HepG2 (cell line): ENCODE measurements around the gene ROBO2. TPM values are rescaled to one million over a fixed set of nuclear protein-coding genes. Genes with fewer than 3 reads are reported as not detected.

Experiments
- ATAC-seq: fragments of 200-7000 bp; cut with Tn5 transposase; 3 replicates; pipeline ENCODE4 v1.9.1; 2020; ENCODE audit warnings: mild to moderate bottlenecking, moderate library complexity
- BruUV-seq: library from RNA; stranded (reverse); fragments of 400-500 nt; replicated peaks from 2 replicates; lab custom pipeline; 2021; lab: Mats Ljungman, UMichigan
- CTCF ChIA-PET: fragments of 300-600 bp; formaldehyde crosslinking; extraction: SDS; loops from one replicate; lab custom pipeline; 2021; ENCODE audit warnings: low total read pairs, inconsistent platforms, low intra/inter-chr PET ratio; lab: Yijun Ruan, JAX
- POLR2A ChIA-PET: fragments of 350-600 bp; sonication (Branson Sonifier 250); formaldehyde crosslinking; loops from one replicate; lab custom pipeline; 2020; ENCODE audit warnings: antibody characterized with exemption, inconsistent platforms; lab: Yijun Ruan, JAX
- DNase-seq: peaks from one replicate; pipeline ENCODE4 v3.0.0-alpha.2; 2015; ENCODE audit warnings: low spot score
- FAIRE-seq: peaks from 3 replicates; lab custom pipeline; 2011; peaks lifted over from hg19 to GRCh38; lab: Jason Lieb, UNC
- H2AFZ ChIP-seq: one replicate; pipeline ENCODE4 v1.6.1; 2011; ENCODE audit warnings: low read length, inconsistent platforms
- H3K27ac ChIP-seq: fragments of 300-600 bp; 3 replicates; pipeline ENCODE4 v1.8.0; 2011; ENCODE audit warnings: mixed run types, mild to moderate bottlenecking, mixed read lengths, low read length, inconsistent platforms; ENCODE audit not compliant: insufficient read depth; ENCODE audit errors: extremely low read length
- H3K27me3 ChIP-seq, 2 experiments: fragments of 200-600 bp in 1 of 2; 2 replicates in 1 of 2; 3 replicates in 1 of 2; pipeline versions ENCODE4 v1.6.0 to v1.8.0; 2011; ENCODE audit warnings: low read length in 2 of 2, mild to moderate bottlenecking in 2 of 2, moderate library complexity in 2 of 2, inconsistent platforms in 1 of 2; ENCODE audit not compliant: insufficient read depth in 2 of 2, control insufficient read depth in 1 of 2
- H3K36me3 ChIP-seq, 2 experiments: fragments of 200-600 bp in 1 of 2; replicated peaks in 1 of 2; 2 replicates in 1 of 2; 3 replicates in 1 of 2; pipeline versions ENCODE4 v1.5.1 to v1.8.0; 2011; ENCODE audit warnings: low read length in 2 of 2, inconsistent platforms in 1 of 2; ENCODE audit not compliant: insufficient read depth in 2 of 2, control insufficient read depth in 1 of 2
- H3K4me1 ChIP-seq: 2 replicates; pipeline ENCODE4 v1.5.1; 2012; ENCODE audit warnings: low read length, inconsistent platforms; ENCODE audit not compliant: insufficient read depth
- H3K4me2 ChIP-seq: 2 replicates; pipeline ENCODE4 v1.6.0; 2011; ENCODE audit warnings: low read depth, low read length, inconsistent platforms
- H3K4me3 ChIP-seq, 3 experiments: fragments of 200-600 bp in 1 of 3; sonication (generic), shearing (Covaris generic) in 1 of 3; replicated peaks in 1 of 3; 2 replicates each; pipeline ENCODE4 v1.5.1; 2011 to 2016; ENCODE audit warnings: low read length in 3 of 3, inconsistent platforms in 2 of 3, low read depth in 2 of 3, mild to moderate bottlenecking in 2 of 3, control low read depth in 1 of 3, mixed read lengths in 1 of 3; ENCODE audit not compliant: insufficient read depth in 1 of 3
- H3K79me2 ChIP-seq: one replicate; pipeline ENCODE4 v1.6.1; 2011; ENCODE audit warnings: low read length, inconsistent platforms; ENCODE audit not compliant: insufficient read depth
- H3K9ac ChIP-seq: 2 replicates; pipeline ENCODE4 v1.6.0; 2011; ENCODE audit warnings: mild to moderate bottlenecking, low read depth, low read length, inconsistent platforms; ENCODE audit not compliant: insufficient read depth
- H3K9me3 ChIP-seq: 2 replicates; pipeline ENCODE4 v1.5.1; 2012; ENCODE audit warnings: mild to moderate bottlenecking, low read length
- H4K20me1 ChIP-seq: 2 replicates; pipeline ENCODE4 v1.6.0; 2011; ENCODE audit warnings: inconsistent platforms, mild to moderate bottlenecking, low read length, moderate library complexity; ENCODE audit not compliant: insufficient read depth
- ATF7 ChIP-seq, 2 experiments: fragments of 450-650 bp in 1 of 2; sonication (generic) in 1 of 2; formaldehyde crosslinking in 1 of 2; IDR thresholded peaks; 2 replicates each; pipeline versions ENCODE4 v1.4.0 to v1.6.1; 2016 to 2020; ENCODE audit warnings: antibody characterized with exemption in 1 of 2, mild to moderate bottlenecking in 1 of 2, missing genetic modification reagents in 1 of 2
- GLMP ChIP-seq: sonication (generic); formaldehyde crosslinking; IDR thresholded peaks from 2 replicates; pipeline ENCODE4 v1.9.0; 2021; ENCODE audit warnings: missing genetic modification reagents, mild to moderate bottlenecking, borderline replicate concordance
- GTF3A ChIP-seq: sonication (generic); formaldehyde crosslinking; conservative IDR thresholded peaks from 2 replicates; pipeline ENCODE4 v1.4.0; 2020; ENCODE audit warnings: mild to moderate bottlenecking, missing genetic modification reagents
- MAFK ChIP-seq, 2 experiments: IDR thresholded peaks in 1 of 2; conservative IDR thresholded peaks in 1 of 2; 2 replicates each; pipeline ENCODE4 v1.6.1; 2011; ENCODE audit warnings: improper control_type of control experiment in 2 of 2, low read length in 2 of 2
- PCBP2 ChIP-seq: fragments of 200-400 bp; formaldehyde crosslinking; optimal IDR thresholded peaks from 2 replicates; pipeline ENCODE3; 2018; ENCODE audit warnings: low read length, low read depth; ENCODE audit not compliant: poor library complexity, severe bottlenecking
- PHF21A ChIP-seq: sonication (generic); formaldehyde crosslinking; IDR thresholded peaks from 2 replicates; pipeline ENCODE4 v1.5.0; 2020; ENCODE audit warnings: mild to moderate bottlenecking, missing genetic modification reagents
- RBFOX2 ChIP-seq: fragments of 200-400 bp; formaldehyde crosslinking; IDR thresholded peaks from 2 replicates; pipeline ENCODE4 v1.6.1; 2017; ENCODE audit warnings: low read depth, mild to moderate bottlenecking, low read length
- RORA ChIP-seq: sonication (generic); formaldehyde crosslinking; IDR thresholded peaks from 2 replicates; pipeline ENCODE4 v1.5.0; 2020; ENCODE audit warnings: mild to moderate bottlenecking, missing genetic modification reagents, moderate library complexity
- SSRP1 ChIP-seq: IDR thresholded peaks from 2 replicates; pipeline ENCODE4 v1.6.1; 2016; ENCODE audit warnings: control low read depth
- SYNCRIP ChIP-seq: fragments of 200-400 bp; formaldehyde crosslinking; IDR thresholded peaks from 2 replicates; pipeline ENCODE4 v1.6.1; 2018; ENCODE audit warnings: mild to moderate bottlenecking, low read depth, low read length; ENCODE audit not compliant: insufficient read depth
- TCF7 ChIP-seq: sonication (generic); IDR thresholded peaks from 2 replicates; pipeline ENCODE4 v1.6.1; 2016; ENCODE audit warnings: antibody characterized with exemption, low read depth
- TGIF2 ChIP-seq: IDR thresholded peaks from 2 replicates; pipeline ENCODE4 v1.6.1; 2016; ENCODE audit warnings: control low read depth, missing compliant biosample characterization
- TP53 ChIP-seq: sonication (generic); formaldehyde crosslinking; conservative IDR thresholded peaks from 2 replicates; pipeline ENCODE4 v1.4.0; 2020; ENCODE audit warnings: missing genetic modification reagents
- ZNF160 ChIP-seq: sonication (generic); formaldehyde crosslinking; IDR thresholded peaks from 2 replicates; pipeline ENCODE4 v1.8.0; 2022; ENCODE audit warnings: mild to moderate bottlenecking, inconsistent platforms, missing genetic modification reagents
- ZNF281 ChIP-seq: sonication (generic); formaldehyde crosslinking; IDR thresholded peaks from 2 replicates; pipeline ENCODE4 v1.4.0; 2020; ENCODE audit warnings: missing genetic modification reagents, borderline replicate concordance
- ZNF557 ChIP-seq: sonication (generic); formaldehyde crosslinking; IDR thresholded peaks from 2 replicates; pipeline ENCODE4 v1.4.0; 2020; ENCODE audit warnings: missing genetic modification reagents
- ZNF724P ChIP-seq: sonication (generic); formaldehyde crosslinking; IDR thresholded peaks from 2 replicates; pipeline ENCODE4 v1.8.0; 2022; ENCODE audit warnings: missing genetic modification reagents, borderline replicate concordance
- ZNF768 ChIP-seq: sonication (generic); formaldehyde crosslinking; IDR thresholded peaks from 2 replicates; pipeline ENCODE4 v1.4.0; 2020; ENCODE audit warnings: missing genetic modification reagents
- ZNF878 ChIP-seq: sonication (generic); formaldehyde crosslinking; IDR thresholded peaks from 2 replicates; pipeline ENCODE4 v1.8.1; 2023; ENCODE audit warnings: mild to moderate bottlenecking, missing genetic modification reagents, moderate library complexity
- WGBS: methylation state at CpG from one replicate; pipeline ENCODE4 v1.1.6; 2017; ENCODE audit warnings: low lambda C conversion rate; 5-methylcytosine and 5-hydroxymethylcytosine counted together
- in situ Hi-C: cut with HindIII; loops from 2 replicates; pipeline ENCODE4 v1.10.0; 2017; ENCODE audit warnings: low pct_unique_long_range_greater_than_20kb; ENCODE audit not compliant: extremely low pct_ligation_motif_present
- intact Hi-C: fragments of 100-400 bp; cut with micrococcal nuclease; formaldehyde crosslinking; loops from one replicate; pipeline ENCODE4 v1.10.0; 2022; ENCODE audit not compliant: unreplicated experiment
- polyA plus RNA-seq, 8 experiments: library from polyadenylated mRNA; depleted of rRNA in 3 of 8; stranded (reverse) in 7 of 8; unstranded in 1 of 8; fragments of >200 nt; fragmentation: Illumina TruSeq in 4 of 8; extraction: Trizol in 4 of 8; gene quantifications; 2 replicates each; pipeline versions ENCODE4 v1.2.1 to v1.2.3, GENCODE V29; 2011 to 2016; ENCODE audit warnings: low read depth in 4 of 8, missing spikeins in 1 of 8, mixed read lengths in 1 of 8; ENCODE audit not compliant: insufficient read depth in 1 of 8
- total RNA-seq, 5 experiments: library from RNA; depleted of rRNA; stranded (reverse); fragments of >200 nt; fragmentation: Illumina TruSeq; extraction: Trizol; gene quantifications; 2 replicates each; pipeline ENCODE4 v1.2.3, GENCODE V29; 2016; ENCODE audit warnings: low read depth in 1 of 5
- TF ChIP-seq, protein P1 (sequence below): sonication (generic); formaldehyde crosslinking; IDR thresholded peaks from 2 replicates; pipeline ENCODE4 v1.5.1; 2020; ENCODE audit warnings: mild to moderate bottlenecking, missing genetic modification reagents

The ROBO2 gene
- total and polyA plus RNA-seq, 2 of the 13 experiments (the other 11 are each of a cell fraction or from before 2014, with no cell fraction given) = not detected

DNA sequence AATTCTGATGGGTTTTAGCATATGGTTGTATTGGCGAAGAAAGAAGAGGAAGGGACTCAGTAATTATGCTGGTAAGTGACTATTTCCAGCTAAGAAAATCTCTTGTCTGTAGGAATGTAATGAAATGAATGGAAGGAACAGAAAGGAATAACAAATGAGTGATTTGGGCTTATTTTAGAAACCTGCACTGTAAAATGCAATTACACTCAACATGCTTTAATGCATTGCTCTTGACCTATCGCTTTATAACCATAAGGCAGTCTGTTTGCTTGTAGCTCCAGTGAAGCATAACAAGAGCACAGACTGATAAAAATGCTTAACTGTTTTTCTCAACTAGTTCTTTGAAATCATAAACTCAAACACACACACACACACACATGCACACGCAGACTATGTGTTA, 549.0 kb downstream of the ROBO2 start:
- WGBS = 55% methylated on average over 3 of the region's 3 CpGs

More for the DNA sequence above, 549.0 kb downstream of the ROBO2 start:
- Histone ChIP-seq H3K4me2 (no peak overlapping the region), H3K4me1 (no peaks in the 10 kb centered on the region), H3K9ac (no peak overlapping the region), H3K9me3 (no peaks in the 10 kb centered on the region), H3K79me2 (no peaks in the 10 kb centered on the region), H2AFZ (no peak overlapping the region), H3K36me3 (no peaks in the 10 kb centered on the region), H3K27ac (no peak overlapping the region), H3K27me3 (no peaks in the 10 kb centered on the region), H3K4me3 (no peak overlapping the region), H4K20me1 (no peaks in the 10 kb centered on the region)
- in situ Hi-C loops (no loop called here), intact Hi-C loops (no loop called here)
- TF ChIP-seq TGIF2 = no peak
- no peak for TF ChIP-seq GTF3A (CRISPR knock-in tag)
- no peak for TF ChIP-seq MAFK (conservative IDR thresholded peaks at IDR 0.05 in 1 of 2, IDR thresholded peaks at IDR 0.05 in 1 of 2; ENCODE audit: low read length in 2 of 2)
- TF ChIP-seq ZNF557 (CRISPR knock-in tag) = no peak
- TF ChIP-seq ATF7 (IDR thresholded peaks at IDR 0.05) = no peak
- no peak for TF ChIP-seq ATF7 (CRISPR knock-in tag; IDR thresholded peaks at IDR 0.05)
- TF ChIP-seq ZNF878 (CRISPR knock-in tag) = no peak
- no peak for TF ChIP-seq ZNF281 (CRISPR knock-in tag)
- TF ChIP-seq TP53 (CRISPR knock-in tag) = no peak
- TF ChIP-seq TCF7 = no peak
- no peak for TF ChIP-seq RBFOX2
- no peak for TF ChIP-seq ZNF160 (CRISPR knock-in tag)
- TF ChIP-seq, protein P1, sequence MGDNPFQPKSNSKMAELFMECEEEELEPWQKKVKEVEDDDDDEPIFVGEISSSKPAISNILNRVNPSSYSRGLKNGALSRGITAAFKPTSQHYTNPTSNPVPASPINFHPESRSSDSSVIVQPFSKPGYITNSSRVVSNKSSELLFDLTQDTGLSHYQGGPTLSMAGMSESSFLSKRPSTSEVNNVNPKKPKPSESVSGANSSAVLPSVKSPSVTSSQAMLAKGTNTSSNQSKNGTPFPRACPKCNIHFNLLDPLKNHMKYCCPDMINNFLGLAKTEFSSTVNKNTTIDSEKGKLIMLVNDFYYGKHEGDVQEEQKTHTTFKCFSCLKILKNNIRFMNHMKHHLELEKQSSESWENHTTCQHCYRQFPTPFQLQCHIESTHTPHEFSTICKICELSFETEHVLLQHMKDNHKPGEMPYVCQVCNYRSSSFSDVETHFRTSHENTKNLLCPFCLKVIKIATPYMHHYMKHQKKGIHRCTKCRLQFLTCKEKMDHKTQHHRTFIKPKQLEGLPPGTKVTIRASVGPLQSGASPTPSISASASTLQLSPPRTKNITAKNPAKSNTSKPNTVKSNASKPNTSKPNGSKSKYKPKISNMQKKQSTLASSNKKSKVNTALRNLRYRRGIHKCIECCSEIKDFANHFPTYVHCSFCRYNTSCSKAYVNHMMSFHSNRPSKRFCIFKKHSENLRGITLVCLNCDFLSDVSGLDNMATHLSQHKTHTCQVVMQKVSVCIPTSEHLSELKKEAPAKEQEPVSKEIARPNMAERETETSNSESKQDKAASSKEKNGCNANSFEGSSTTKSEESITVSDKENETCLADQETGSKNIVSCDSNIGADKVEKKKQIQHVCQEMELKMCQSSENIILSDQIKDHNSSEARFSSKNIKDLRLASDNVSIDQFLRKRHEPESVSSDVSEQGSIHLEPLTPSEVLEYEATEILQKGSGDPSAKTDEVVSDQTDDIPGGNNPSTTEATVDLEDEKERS (CRISPR knock-in tag) = no peak
- no peak for TF ChIP-seq PCBP2
- no peak for TF ChIP-seq SSRP1
- no peak for TF ChIP-seq ZNF724P (CRISPR knock-in tag)
- no peak for TF ChIP-seq GLMP (CRISPR knock-in tag)
- no peak for TF ChIP-seq SYNCRIP
- TF ChIP-seq RORA (CRISPR knock-in tag) = no peak
- no peak for TF ChIP-seq ZNF768 (CRISPR knock-in tag)
- no peak for TF ChIP-seq PHF21A
- FAIRE-seq = no peak
- DNase-seq = no peak
- BruUV-seq = no TSS peak
- ChIA-PET CTCF (no interaction called here), POLR2A (no interaction called here)
- ATAC-seq = no peak
